Measurements from ENCODE around the gene CCR4. TPM values are rescaled to one million over a fixed set of nuclear protein-coding genes. Genes with fewer than 3 reads are reported as not detected.
"Not testable (repeated sequence)": the region's sequence is repeated elsewhere in the genome, so short reads cannot be mapped to it uniquely, and the experiment has no call there.

Gene CCR4
- polyA plus RNA-seq, 2 donors, result 0.06 to 0.13 TPM

DNA sequence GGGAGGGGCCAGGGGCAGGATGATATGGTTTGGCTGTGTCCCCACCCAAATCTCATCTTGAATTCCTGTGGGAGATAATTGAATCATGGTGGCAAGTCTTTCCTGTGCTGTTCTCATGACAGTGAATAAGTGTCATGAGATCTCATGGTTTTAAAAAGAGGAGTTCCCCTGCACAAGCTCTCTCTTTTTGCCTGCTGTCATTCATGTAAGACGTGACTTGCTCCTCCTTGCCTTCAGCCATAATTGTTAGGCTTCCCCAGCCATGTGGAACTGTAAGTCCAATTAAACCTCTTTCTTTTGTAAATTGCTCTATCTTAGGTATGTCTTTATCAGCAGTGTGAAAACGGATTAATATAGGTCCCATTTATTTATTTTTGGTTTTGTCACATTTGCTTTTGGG lies 20.2 kb upstream of the CCR4 start:
- H3K36me3 ChIP-seq (ENCODE audit: control insufficient read depth in 2 of 2, insufficient read depth in 2 of 2, low read length in 1 of 2); H3K4me3 ChIP-seq (ENCODE audit: low read depth in 1 of 2, low read length in 2 of 2); H3K27me3 ChIP-seq (ENCODE audit: control insufficient read depth in 1 of 2, insufficient read depth in 2 of 2, low read length in 2 of 2); H3K27ac ChIP-seq (ENCODE audit: low read depth in 2 of 2, low read length in 1 of 2); H3K9me3 ChIP-seq (ENCODE audit: control insufficient read depth in 2 of 2, insufficient read depth in 1 of 2, low read depth in 1 of 2, low read length in 1 of 2); H3K4me1 ChIP-seq (ENCODE audit: control insufficient read depth in 2 of 2, insufficient read depth in 2 of 2, low read length in 1 of 2): not testable (repeated sequence)
- WGBS, 2 donors, result 68 to 78% methylated on average over 2 of the region's 2 CpGs

- no peaks in the 10 kb centered on the region for H3K4me1 ChIP-seq (ENCODE audit: control insufficient read depth in 2 of 2, insufficient read depth in 2 of 2, low read length in 1 of 2)
- no peaks in the 10 kb centered on the region for H3K27me3 ChIP-seq (ENCODE audit: control insufficient read depth in 1 of 2, insufficient read depth in 2 of 2, low read length in 2 of 2)
- no peaks in the 10 kb centered on the region for H3K36me3 ChIP-seq (ENCODE audit: control insufficient read depth in 2 of 2, insufficient read depth in 2 of 2, low read length in 1 of 2)
- no peaks in the 10 kb centered on the region for H3K9me3 ChIP-seq (ENCODE audit: control insufficient read depth in 2 of 2, insufficient read depth in 1 of 2, low read depth in 1 of 2, low read length in 1 of 2)
- H3K27ac ChIP-seq (ENCODE audit: low read depth in 2 of 2, low read length in 1 of 2), result no peak overlapping the region
- 72 to 84% methylated on average over 5 of the region's 5 CpGs for WGBS, 2 donors
- H3K4me3 ChIP-seq (ENCODE audit: low read depth in 1 of 2, low read length in 2 of 2), result no peak overlapping the region
These were observed 17.2 kb upstream of the CCR4 start for GRCh38 chr3:32934150-32934742.

DNA sequence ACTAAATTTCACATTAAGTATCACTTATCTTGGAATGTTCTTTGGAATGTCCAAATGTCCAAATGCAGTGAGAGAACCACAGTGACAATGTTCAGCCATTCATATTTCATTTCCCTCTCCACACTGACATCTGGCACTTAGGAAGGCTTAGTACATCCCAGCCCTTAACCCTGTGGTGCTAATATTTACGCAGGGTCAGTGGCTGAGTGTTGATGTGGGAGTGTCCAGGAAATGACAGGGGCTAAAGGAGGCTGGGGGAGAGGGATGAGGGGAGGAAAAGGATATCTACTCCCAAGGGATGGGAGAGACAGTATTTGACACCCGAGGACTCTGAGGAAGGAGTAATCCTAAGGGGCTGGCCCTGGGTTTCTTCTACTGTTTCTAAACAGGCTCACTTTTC lies 14.1 kb upstream of the CCR4 start:
- H3K9me3 ChIP-seq (ENCODE audit: control insufficient read depth in 2 of 2, insufficient read depth in 1 of 2, low read depth in 1 of 2, low read length in 1 of 2), result no peaks in the 10 kb centered on the region
- no peaks in the 10 kb centered on the region for H3K36me3 ChIP-seq (ENCODE audit: control insufficient read depth in 2 of 2, insufficient read depth in 2 of 2, low read length in 1 of 2)
- no peak overlapping the region for H3K4me3 ChIP-seq (ENCODE audit: low read depth in 1 of 2, low read length in 2 of 2)
- H3K27me3 ChIP-seq (ENCODE audit: control insufficient read depth in 1 of 2, insufficient read depth in 2 of 2, low read length in 2 of 2), result no peaks in the 10 kb centered on the region
- no peaks in the 10 kb centered on the region for H3K4me1 ChIP-seq (ENCODE audit: control insufficient read depth in 2 of 2, insufficient read depth in 2 of 2, low read length in 1 of 2)
- 61 to 62% methylated on average over 2 of the region's 2 CpGs for WGBS, 2 donors
- H3K27ac ChIP-seq (ENCODE audit: low read depth in 2 of 2, low read length in 1 of 2), result no peak overlapping the region

- not testable (repeated sequence) for H3K9me3 ChIP-seq (ENCODE audit: control insufficient read depth in 2 of 2, insufficient read depth in 1 of 2, low read depth in 1 of 2, low read length in 1 of 2); H3K36me3 ChIP-seq (ENCODE audit: control insufficient read depth in 2 of 2, insufficient read depth in 2 of 2, low read length in 1 of 2); H3K4me1 ChIP-seq (ENCODE audit: control insufficient read depth in 2 of 2, insufficient read depth in 2 of 2, low read length in 1 of 2); H3K27me3 ChIP-seq (ENCODE audit: control insufficient read depth in 1 of 2, insufficient read depth in 2 of 2, low read length in 2 of 2); H3K4me3 ChIP-seq (ENCODE audit: low read depth in 1 of 2, low read length in 2 of 2); H3K27ac ChIP-seq (ENCODE audit: low read depth in 2 of 2, low read length in 1 of 2)
- 90 to 94% methylated on average over 38 to 40 of the region's 40 CpGs for WGBS, 2 donors
These were observed 11.7 kb upstream of the CCR4 start for GRCh38 chr3:32939531-32940284.

DNA sequence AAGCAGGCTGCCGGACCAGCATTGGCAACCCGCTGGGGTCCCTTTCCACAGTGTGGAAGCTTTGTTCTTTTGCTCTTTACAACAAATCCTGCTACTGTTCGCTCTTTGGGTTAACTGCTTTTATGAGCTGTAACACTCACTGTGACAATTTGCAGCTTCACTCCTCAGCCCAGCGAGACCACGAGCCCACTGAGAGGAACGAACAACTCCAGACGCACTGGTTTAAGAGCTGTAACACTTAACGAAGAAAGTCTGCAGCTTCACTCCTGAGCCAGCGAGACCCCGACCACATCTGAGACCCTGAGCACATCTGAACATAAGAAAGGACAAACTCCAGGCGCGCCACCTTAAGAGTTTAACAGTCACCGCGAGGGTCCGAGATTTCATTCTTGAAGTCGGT lies 10.7 kb upstream of the CCR4 start:
- Histone ChIP-seq H3K4me3 (ENCODE audit: low read depth in 1 of 2, low read length in 2 of 2) (no peak overlapping the region), H3K9me3 (ENCODE audit: control insufficient read depth in 2 of 2, insufficient read depth in 1 of 2, low read depth in 1 of 2, low read length in 1 of 2) (no peaks in the 10 kb centered on the region), H3K4me1 (ENCODE audit: control insufficient read depth in 2 of 2, insufficient read depth in 2 of 2, low read length in 1 of 2) (no peaks in the 10 kb centered on the region), H3K27ac (ENCODE audit: low read depth in 2 of 2, low read length in 1 of 2) (no peak overlapping the region), H3K36me3 (ENCODE audit: control insufficient read depth in 2 of 2, insufficient read depth in 2 of 2, low read length in 1 of 2) (no peaks in the 10 kb centered on the region), H3K27me3 (ENCODE audit: control insufficient read depth in 1 of 2, insufficient read depth in 2 of 2, low read length in 2 of 2) (no peaks in the 10 kb centered on the region)
- WGBS, 2 donors, result 91 to 94% methylated on average over 16 of the region's 16 CpGs

GRCh38 chr3:32945136-32945535 lies 6.3 kb upstream of the CCR4 start:
- 57 to 69% methylated on average over 3 of the region's 3 CpGs for WGBS, 2 donors
- no peak overlapping the region for H3K4me3 ChIP-seq (ENCODE audit: low read depth in 1 of 2, low read length in 2 of 2)

DNA sequence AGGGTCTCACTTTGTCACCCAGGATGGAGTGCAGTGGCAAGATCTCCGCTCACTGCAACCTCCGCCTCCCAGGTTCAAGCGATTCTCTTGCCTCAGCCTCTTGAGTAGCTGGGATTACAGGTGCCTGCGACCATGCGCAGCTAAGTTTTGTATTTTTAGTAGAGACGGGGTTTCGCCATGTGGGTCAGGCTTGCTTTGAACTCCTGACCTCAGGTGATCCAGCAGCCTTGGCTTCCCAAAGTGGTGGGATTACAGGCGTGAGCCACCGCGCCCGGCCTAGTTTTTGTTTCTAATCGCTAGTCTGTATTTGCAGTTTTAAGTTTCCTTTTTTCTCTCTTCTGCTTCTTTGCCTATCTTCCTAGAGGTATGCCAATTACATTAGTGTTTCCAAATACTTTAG lies 5.8 kb upstream of the CCR4 start:
- H3K4me3 ChIP-seq (ENCODE audit: low read depth in 1 of 2, low read length in 2 of 2); H3K36me3 ChIP-seq (ENCODE audit: control insufficient read depth in 2 of 2, insufficient read depth in 2 of 2, low read length in 1 of 2); H3K4me1 ChIP-seq (ENCODE audit: control insufficient read depth in 2 of 2, insufficient read depth in 2 of 2, low read length in 1 of 2); H3K27ac ChIP-seq (ENCODE audit: low read depth in 2 of 2, low read length in 1 of 2); H3K27me3 ChIP-seq (ENCODE audit: control insufficient read depth in 1 of 2, insufficient read depth in 2 of 2, low read length in 2 of 2); H3K9me3 ChIP-seq (ENCODE audit: control insufficient read depth in 2 of 2, insufficient read depth in 1 of 2, low read depth in 1 of 2, low read length in 1 of 2): not testable (repeated sequence)
- WGBS, 2 donors, result 92 to 93% methylated on average over 12 of the region's 12 CpGs

More at GRCh38 chr3:32945136-32945535, 6.3 kb upstream of the CCR4 start:
- no peaks in the 10 kb centered on the region for H3K36me3 ChIP-seq (ENCODE audit: control insufficient read depth in 2 of 2, insufficient read depth in 2 of 2, low read length in 1 of 2)
- H3K27me3 ChIP-seq (ENCODE audit: control insufficient read depth in 1 of 2, insufficient read depth in 2 of 2, low read length in 2 of 2), result no peaks in the 10 kb centered on the region
- H3K4me1 ChIP-seq (ENCODE audit: control insufficient read depth in 2 of 2, insufficient read depth in 2 of 2, low read length in 1 of 2), result no peaks in the 10 kb centered on the region
- H3K9me3 ChIP-seq (ENCODE audit: control insufficient read depth in 2 of 2, insufficient read depth in 1 of 2, low read depth in 1 of 2, low read length in 1 of 2), result no peaks in the 10 kb centered on the region
- no peak overlapping the region for H3K27ac ChIP-seq (ENCODE audit: low read depth in 2 of 2, low read length in 1 of 2)

DNA sequence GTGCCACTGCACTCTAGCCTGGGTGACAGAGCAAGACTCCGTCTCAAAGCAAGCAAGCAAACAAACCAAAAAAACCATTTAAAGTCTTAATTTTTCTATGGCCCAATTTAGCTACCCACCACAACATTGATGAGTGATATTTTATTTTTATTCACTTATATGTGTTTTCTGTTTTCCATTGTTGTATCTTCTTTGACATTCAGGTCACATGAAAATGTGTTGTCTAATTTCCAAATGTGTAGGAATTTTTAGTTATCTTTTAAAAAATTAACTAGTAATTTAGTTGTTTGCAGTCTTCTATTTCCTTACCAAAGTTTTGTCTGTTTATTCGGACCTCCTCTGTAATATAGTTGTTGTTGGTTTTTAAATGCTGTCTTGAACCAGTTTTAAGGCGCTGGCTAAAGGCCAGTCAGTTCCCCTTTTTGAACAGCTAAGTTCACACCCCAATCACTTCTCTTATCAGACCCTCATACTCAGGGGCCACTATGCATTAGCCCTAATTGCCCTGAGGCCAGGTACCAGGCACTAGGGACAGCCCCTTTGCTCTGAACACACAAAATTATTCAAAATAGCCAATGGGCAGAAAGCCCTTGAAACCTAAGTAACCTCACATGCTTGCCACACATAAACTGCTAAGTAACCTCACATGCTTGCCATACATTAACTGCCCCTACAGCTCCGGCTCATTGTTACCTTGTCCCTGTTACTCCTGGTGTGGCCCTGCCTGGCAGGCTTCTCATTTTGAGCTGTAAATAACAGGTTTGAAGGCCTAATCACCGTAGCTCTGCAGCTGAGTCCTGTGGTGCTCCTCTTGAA lies 4.3 kb upstream of the CCR4 start:
- no peaks in the 10 kb centered on the region for H3K9me3 ChIP-seq (ENCODE audit: control insufficient read depth in 2 of 2, insufficient read depth in 1 of 2, low read depth in 1 of 2, low read length in 1 of 2)
- no peak overlapping the region for H3K27ac ChIP-seq (ENCODE audit: low read depth in 2 of 2, low read length in 1 of 2)
- H3K4me1 ChIP-seq (ENCODE audit: control insufficient read depth in 2 of 2, insufficient read depth in 2 of 2, low read length in 1 of 2), result no peaks in the 10 kb centered on the region
- H3K27me3 ChIP-seq (ENCODE audit: control insufficient read depth in 1 of 2, insufficient read depth in 2 of 2, low read length in 2 of 2), result no peaks in the 10 kb centered on the region
- 80 to 83% methylated on average over 5 of the region's 5 CpGs for WGBS, 2 donors
- no peak overlapping the region for H3K4me3 ChIP-seq (ENCODE audit: low read depth in 1 of 2, low read length in 2 of 2)
- H3K36me3 ChIP-seq (ENCODE audit: control insufficient read depth in 2 of 2, insufficient read depth in 2 of 2, low read length in 1 of 2), result no peaks in the 10 kb centered on the region

GRCh38 chr3:32947789-32948238 lies 3.6 kb upstream of the CCR4 start:
- Histone ChIP-seq H3K27ac (ENCODE audit: low read depth in 2 of 2, low read length in 1 of 2) (no peak overlapping the region), H3K9me3 (ENCODE audit: control insufficient read depth in 2 of 2, insufficient read depth in 1 of 2, low read depth in 1 of 2, low read length in 1 of 2) (no peaks in the 10 kb centered on the region), H3K4me3 (ENCODE audit: low read depth in 1 of 2, low read length in 2 of 2) (no peak overlapping the region), H3K27me3 (ENCODE audit: control insufficient read depth in 1 of 2, insufficient read depth in 2 of 2, low read length in 2 of 2) (no peaks in the 10 kb centered on the region), H3K36me3 (ENCODE audit: control insufficient read depth in 2 of 2, insufficient read depth in 2 of 2, low read length in 1 of 2) (no peaks in the 10 kb centered on the region), H3K4me1 (ENCODE audit: control insufficient read depth in 2 of 2, insufficient read depth in 2 of 2, low read length in 1 of 2) (no peaks in the 10 kb centered on the region)
- WGBS, 2 donors, result 35 to 40% methylated on average over 7 of the region's 7 CpGs

All from esophagus (tissue), 2 donors.